GM19035 (cell line): ENCODE data around the gene CLIC5.

Experiments
- ATAC-seq: cut with Tn5 transposase; IDR thresholded peaks from one replicate; pipeline ENCODE4 v1.9.1; 2021; ENCODE audit not compliant: unreplicated experiment

Gene CLIC5

GRCh38 chr6:45966340-45966739 lies 49.3 kb downstream of the CLIC5 start:
- no peak for ATAC-seq

- no peak for ATAC-seq
Measured at GRCh38 chr6:45965792-45966191, 49.9 kb downstream of the CLIC5 start.

DNA sequence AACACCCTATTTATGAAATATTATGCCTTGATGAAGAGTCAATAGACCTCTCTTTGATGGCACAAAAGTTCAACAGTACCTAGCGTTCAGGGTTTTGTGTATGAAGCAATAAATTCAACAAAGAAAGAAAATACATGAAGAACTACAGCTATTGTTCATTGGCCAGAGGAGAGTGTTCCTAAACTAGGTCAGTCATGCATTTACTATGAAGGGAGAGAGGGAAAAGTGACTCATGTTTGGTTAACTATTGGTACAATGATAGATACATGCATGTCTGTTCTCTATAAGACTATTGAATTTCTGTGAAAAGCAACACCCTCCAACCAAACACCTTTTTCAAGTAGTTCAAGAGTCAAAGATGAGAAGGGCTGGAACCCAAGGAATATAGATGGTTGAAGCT lies 50.7 kb downstream of the CLIC5 start:
- no peak for ATAC-seq

GRCh38 chr6:45964300-45964699 lies 51.4 kb downstream of the CLIC5 start:
- ATAC-seq: no peak

DNA sequence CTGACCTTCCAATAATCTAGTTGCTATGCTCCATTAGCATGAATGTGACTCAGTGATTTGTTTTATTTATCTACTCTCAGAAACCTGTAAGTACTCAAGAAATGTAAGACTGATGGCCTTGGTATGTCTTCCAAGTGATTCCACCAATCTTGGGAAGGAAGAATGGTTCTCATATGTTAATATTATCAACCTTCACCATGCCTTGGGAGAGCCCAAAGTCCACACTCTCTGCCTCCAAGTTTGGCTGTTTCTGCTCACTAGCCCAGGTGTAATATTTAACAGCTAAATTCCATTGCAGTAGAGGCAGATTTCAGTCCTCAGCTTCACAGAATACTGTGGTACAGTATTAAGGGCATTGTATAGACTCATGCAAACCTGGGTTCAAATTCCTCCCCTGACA lies 51.8 kb downstream of the CLIC5 start:
- ATAC-seq: no peak

DNA sequence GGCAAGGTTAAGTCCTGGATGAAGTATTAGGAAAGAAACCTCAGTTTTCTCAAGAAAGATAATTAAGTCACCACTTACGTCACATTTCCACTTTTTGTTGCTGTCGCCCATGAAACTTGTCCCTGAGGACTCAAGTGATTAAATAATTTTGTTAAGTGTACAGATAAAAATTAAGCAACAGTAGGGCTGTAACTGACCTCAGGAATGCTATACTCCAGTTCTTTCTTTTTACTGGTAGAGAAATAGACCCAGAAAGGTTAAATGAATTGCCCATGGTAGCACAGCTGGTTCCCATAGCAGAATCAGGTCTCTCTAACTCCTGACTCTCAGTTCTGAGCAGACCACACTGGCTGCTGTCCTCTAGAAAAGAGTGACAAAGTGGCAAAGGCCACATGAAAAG lies 54.5 kb downstream of the CLIC5 start:
- ATAC-seq: no peak

- ATAC-seq: no peak
Measured at GRCh38 chr6:45959534-45960145, 56.0 kb downstream of the CLIC5 start.

- ATAC-seq: no peak
Measured at GRCh38 chr6:45956663-45957062, 59.0 kb downstream of the CLIC5 start.

- ATAC-seq: no peak
Measured at GRCh38 chr6:45956176-45956575, 59.5 kb downstream of the CLIC5 start.

- no peak for ATAC-seq
Measured at GRCh38 chr6:45955597-45955996, 60.1 kb downstream of the CLIC5 start.

- ATAC-seq: no peak
Measured at GRCh38 chr6:45952546-45952945, 63.1 kb downstream of the CLIC5 start.

- no peak for ATAC-seq
Measured at GRCh38 chr6:45952168-45952529, 63.5 kb downstream of the CLIC5 start.

- ATAC-seq: no peak
Measured at GRCh38 chr6:45951321-45952167, 64.1 kb downstream of the CLIC5 start.

DNA sequence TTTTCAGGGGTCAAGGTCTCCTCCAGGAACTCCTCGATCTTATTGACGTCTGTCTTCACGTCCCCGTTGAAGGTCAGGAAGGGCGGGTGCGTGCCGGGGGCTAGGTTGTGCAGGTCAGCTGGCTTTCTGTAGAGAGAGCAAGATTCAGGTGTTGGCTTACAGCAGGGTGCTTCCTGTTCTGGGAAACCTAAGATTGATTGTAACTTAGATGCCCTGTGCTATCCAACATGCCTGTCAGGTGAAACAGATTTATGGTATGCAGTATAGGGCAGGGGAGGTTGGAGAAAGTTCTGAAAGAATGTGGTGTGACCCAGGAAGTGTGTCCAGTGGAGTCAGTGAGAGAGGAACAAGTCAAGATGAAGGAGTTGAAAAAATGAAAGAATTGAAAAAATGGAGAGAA lies 66.4 kb downstream of the CLIC5 start:
- no peak for ATAC-seq

- no peak for ATAC-seq
Measured at GRCh38 chr6:45947807-45948206, 67.9 kb downstream of the CLIC5 start.

DNA sequence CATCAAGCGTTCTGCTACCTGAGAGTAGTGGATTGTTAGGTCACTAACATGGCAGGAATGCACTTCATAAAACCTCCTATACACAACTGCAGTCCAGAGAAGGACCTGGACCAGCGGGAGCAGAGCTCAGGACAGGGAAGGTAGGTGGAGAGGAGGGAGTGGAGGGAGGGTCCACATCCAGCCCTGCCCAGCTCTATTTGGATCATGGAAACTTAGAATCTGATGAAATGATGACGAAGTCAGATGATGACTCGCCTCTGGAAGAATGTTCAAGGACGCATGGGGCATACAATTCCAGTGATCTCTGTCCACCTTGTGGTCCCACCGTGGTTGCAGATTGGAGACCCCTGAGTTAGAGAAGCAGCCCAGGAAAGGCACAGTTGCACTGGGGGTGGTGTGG lies 68.8 kb downstream of the CLIC5 start:
- ATAC-seq: no peak

DNA sequence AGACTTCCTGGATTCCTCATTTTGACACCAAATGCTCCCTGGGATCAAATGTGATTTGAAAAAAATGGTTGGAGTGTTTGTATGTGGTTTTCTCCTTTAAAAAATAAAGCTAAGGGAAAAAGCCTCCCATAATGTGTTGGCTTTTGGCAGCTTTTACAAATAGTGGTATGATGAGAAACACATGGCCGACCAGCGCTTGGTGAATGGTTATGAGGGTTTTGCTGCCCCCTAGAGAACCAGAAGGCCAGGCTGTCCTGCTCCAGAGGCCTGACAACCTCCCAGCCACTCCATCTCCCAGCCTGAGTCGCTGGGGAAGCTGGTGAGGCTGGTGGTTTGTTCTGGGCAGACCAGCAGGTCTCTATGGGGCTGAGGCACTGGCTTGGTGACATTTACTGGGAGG lies 69.3 kb downstream of the CLIC5 start:
- no peak for ATAC-seq

DNA sequence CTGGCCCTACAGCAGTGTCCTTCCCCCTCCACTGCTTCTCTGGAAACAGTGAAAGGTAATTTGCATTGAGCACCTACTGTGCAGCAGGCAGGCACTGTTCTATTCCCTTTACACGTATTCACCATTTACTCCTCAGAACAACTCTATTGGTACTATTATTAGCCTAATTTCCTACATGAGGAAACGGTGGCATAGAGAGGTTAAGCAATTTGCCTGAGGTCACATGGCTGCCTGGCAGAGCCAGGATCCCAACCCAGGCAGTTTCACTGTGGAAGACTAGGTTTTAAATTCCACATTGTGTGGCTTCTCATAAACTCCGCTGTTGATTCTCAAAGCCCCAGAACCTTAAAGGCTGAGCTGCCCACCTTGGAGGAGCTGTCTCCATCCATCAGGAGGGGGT lies 72.7 kb downstream of the CLIC5 start:
- no peak for ATAC-seq

DNA sequence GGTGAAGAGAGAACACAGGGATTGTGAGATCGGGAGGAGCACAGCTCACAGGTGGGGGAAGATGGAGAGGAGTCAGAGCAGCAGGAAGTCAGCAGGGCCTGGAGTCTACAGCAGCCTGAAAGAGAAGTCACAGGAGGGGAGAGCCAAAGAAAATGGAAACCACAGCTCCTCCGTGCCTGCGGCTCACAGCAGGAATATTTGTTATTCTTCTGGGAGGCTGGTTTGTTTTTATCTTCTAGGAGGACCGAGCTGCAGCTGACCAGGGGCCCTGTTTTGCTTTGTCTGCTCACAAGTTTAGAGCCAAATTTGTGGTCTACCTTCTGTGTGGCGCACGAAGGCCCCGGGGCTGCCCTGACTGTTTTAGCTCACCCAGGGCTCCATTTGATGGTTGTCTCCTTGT lies 81.8 kb downstream of the CLIC5 start:
- ATAC-seq: no peak

DNA sequence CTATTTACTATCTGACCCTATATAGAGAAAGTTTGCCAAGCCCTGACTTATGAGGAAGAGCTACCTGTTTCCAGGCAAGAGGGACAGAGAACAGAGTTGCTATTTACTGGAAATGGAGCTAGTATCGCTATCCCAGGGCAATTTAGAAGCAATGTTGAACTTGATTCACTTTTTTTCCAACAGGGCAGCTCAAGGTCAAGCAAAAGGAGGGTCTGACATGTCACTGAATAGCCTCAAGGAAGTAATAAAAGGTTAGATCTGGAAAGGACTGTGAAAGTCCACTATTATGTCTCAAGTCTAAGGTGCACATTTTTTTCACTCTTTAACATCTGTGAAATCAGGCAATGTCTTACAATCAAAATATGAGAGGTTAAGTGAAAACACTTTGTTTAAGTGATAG lies 84.4 kb downstream of the CLIC5 start:
- ATAC-seq: no peak

- ATAC-seq: no peak
Measured at GRCh38 chr6:45930420-45931040, 85.1 kb downstream of the CLIC5 start.
